Fibroblast of lung (primary cell): Measurements from ENCODE around the gene MTMR6. TPM values are rescaled to one million over a fixed set of nuclear protein-coding genes. Genes with fewer than 3 reads are reported as not detected.

ENCODE experiments used
- DNase-seq, 2 donors: peaks; one replicate each; pipeline versions ENCODE4 v3.0.0 to v3.0.0-alpha.2; 2010; ENCODE audit warnings: low read depth in 2 of 2
- H2AFZ ChIP-seq: 2 replicates; pipeline ENCODE4 v1.5.1; 2012; ENCODE audit warnings: low read length, control low read depth, inconsistent platforms
- H3K27ac ChIP-seq: 2 replicates; pipeline ENCODE4 v1.5.1; 2011; ENCODE audit warnings: low read length, control low read depth; ENCODE audit not compliant: insufficient read depth
- H3K27me3 ChIP-seq: 2 replicates; pipeline ENCODE4 v1.5.1; 2011; ENCODE audit warnings: mild to moderate bottlenecking, low read length; ENCODE audit not compliant: control insufficient read depth, insufficient read depth
- H3K36me3 ChIP-seq: 2 replicates; pipeline ENCODE4 v1.5.1; 2011; ENCODE audit warnings: low read length; ENCODE audit not compliant: control insufficient read depth, insufficient read depth
- H3K4me1 ChIP-seq: 2 replicates; pipeline ENCODE4 v1.5.1; 2011; ENCODE audit warnings: low read length; ENCODE audit not compliant: control insufficient read depth, insufficient read depth; ENCODE audit errors: extremely low read depth
- H3K4me2 ChIP-seq: 2 replicates; pipeline ENCODE4 v1.5.1; 2011; ENCODE audit warnings: low read length, control low read depth; ENCODE audit not compliant: insufficient read depth; ENCODE audit errors: extremely low read depth
- H3K4me3 ChIP-seq, 4 experiments: fragments of 200-600 bp in 1 of 4; sonication (generic) in 1 of 4; replicated peaks in 1 of 4; 2 replicates each; pipeline ENCODE4 v1.5.1; 2011 to 2016; ENCODE audit warnings: low read length in 4 of 4, low read depth in 3 of 4, mild to moderate bottlenecking in 3 of 4, control low read depth in 2 of 4, inconsistent platforms in 1 of 4, mixed read lengths in 1 of 4; ENCODE audit not compliant: insufficient read depth in 1 of 4; ENCODE audit errors: control extremely low read depth in 1 of 4
- H3K79me2 ChIP-seq: 2 replicates; pipeline ENCODE4 v1.5.1; 2012; ENCODE audit warnings: mild to moderate bottlenecking, low read length, inconsistent platforms; ENCODE audit not compliant: control insufficient read depth, insufficient read depth
- H3K9ac ChIP-seq: 2 replicates; pipeline ENCODE4 v1.5.1; 2011; ENCODE audit warnings: mild to moderate bottlenecking, low read length, control low read depth; ENCODE audit not compliant: insufficient read depth
- H3K9me3 ChIP-seq: 2 replicates; pipeline ENCODE4 v1.5.1; 2012; ENCODE audit warnings: low read depth, low read length; ENCODE audit not compliant: control insufficient read depth, insufficient read depth
- H4K20me1 ChIP-seq: 2 replicates; pipeline ENCODE4 v1.5.1; 2011; ENCODE audit warnings: low read length; ENCODE audit not compliant: control insufficient read depth, insufficient read depth; ENCODE audit errors: extremely low read depth
- CTCF ChIP-seq, 2 donors: IDR thresholded peaks in 1 of 2; conservative IDR thresholded peaks in 1 of 2; 1 replicate in 1 of 2; 2 replicates in 1 of 2; pipeline ENCODE4 v1.5.1; 2011 to 2012; ENCODE audit warnings: low read length in 2 of 2, control low read depth in 1 of 2, inconsistent platforms in 1 of 2, low read depth in 1 of 2, mild to moderate bottlenecking in 1 of 2
- EZH2 ChIP-seq: IDR thresholded peaks from 2 replicates; pipeline ENCODE4 v1.5.1; 2012; ENCODE audit warnings: low read length, control low read depth, mild to moderate bottlenecking; ENCODE audit errors: missing control alignments
- polyA plus RNA-seq, 2 donors: library from polyadenylated mRNA; depleted of rRNA in 1 of 2; stranded (reverse) in 1 of 2; unstranded in 1 of 2; fragments of >200 nt; gene quantifications; 2 replicates each; pipeline ENCODE4 v1.2.1, GENCODE V29; 2011 to 2012; ENCODE audit warnings: missing spikeins in 1 of 2
- total RNA-seq: library from RNA; depleted of rRNA; stranded (reverse); fragments of >200 nt; gene quantifications from 2 replicates; pipeline ENCODE4 v1.2.1, GENCODE V29; 2014

Gene MTMR6
- total and polyA plus RNA-seq, 2 donors (not counting 1 experiment from before 2014, with no cell fraction given), result 20.7 to 22.5 TPM

GRCh38 chr13:25262261-25262660 lies 25.0 kb downstream of the MTMR6 start:
- TF ChIP-seq EZH2 (no peak), CTCF (conservative IDR thresholded peaks at IDR 0.05 in 1 of 2, IDR thresholded peaks at IDR 0.05 in 1 of 2; ENCODE audit: low read depth in 1 of 2, low read length in 2 of 2) (no peak)
- Histone ChIP-seq H3K4me3 (no peak overlapping the region), H3K36me3 (peaks cover 7% of the 10 kb centered on the region), H3K27ac (no peak overlapping the region), H3K4me2 (no peak overlapping the region), H4K20me1 (no peaks in the 10 kb centered on the region), H3K4me1 (no peaks in the 10 kb centered on the region), H2AFZ (no peak overlapping the region), H3K9ac (no peak overlapping the region), H3K9me3 (no peaks in the 10 kb centered on the region), H3K27me3 (no peaks in the 10 kb centered on the region), H3K79me2 (no peaks in the 10 kb centered on the region)
- no peak for DNase-seq

- H4K20me1 ChIP-seq, result no peaks in the 10 kb centered on the region
- H3K9ac ChIP-seq, result no peak overlapping the region
- H3K4me1 ChIP-seq, result no peaks in the 10 kb centered on the region
- no peaks in the 10 kb centered on the region for H3K27me3 ChIP-seq
- no peaks in the 10 kb centered on the region for H3K79me2 ChIP-seq
- H3K36me3 ChIP-seq, result no peaks in the 10 kb centered on the region
- H3K9me3 ChIP-seq, result no peaks in the 10 kb centered on the region
- H3K4me2 ChIP-seq, result no peak overlapping the region
- no peak overlapping the region for H2AFZ ChIP-seq
- DNase-seq, result peak in 1 of 2 donors; percentile 32
- H3K27ac ChIP-seq, result no peak overlapping the region
- TF ChIP-seq EZH2 (no peak), CTCF (conservative IDR thresholded peaks at IDR 0.05 in 1 of 2, IDR thresholded peaks at IDR 0.05 in 1 of 2; ENCODE audit: low read depth in 1 of 2, low read length in 2 of 2) (no peak)
- H3K4me3 ChIP-seq, result no peak overlapping the region
These were observed 33.6 kb downstream of the MTMR6 start for GRCh38 chr13:25253702-25254101.

GRCh38 chr13:25252752-25253151 lies 34.5 kb downstream of the MTMR6 start:
- TF ChIP-seq EZH2 (no peak), CTCF (conservative IDR thresholded peaks at IDR 0.05 in 1 of 2, IDR thresholded peaks at IDR 0.05 in 1 of 2; ENCODE audit: low read depth in 1 of 2, low read length in 2 of 2) (no peak)
- Histone ChIP-seq H3K9me3 (no peaks in the 10 kb centered on the region), H2AFZ (no peak overlapping the region), H3K36me3 (no peaks in the 10 kb centered on the region), H3K27ac (no peak overlapping the region), H3K79me2 (no peaks in the 10 kb centered on the region), H3K4me3 (no peak overlapping the region), H3K27me3 (no peaks in the 10 kb centered on the region), H3K4me1 (no peaks in the 10 kb centered on the region), H3K9ac (no peak overlapping the region), H4K20me1 (no peaks in the 10 kb centered on the region), H3K4me2 (no peak overlapping the region)
- no peak for DNase-seq
